ENCODE data around the gene NGRN. TPM values are rescaled to one million over a fixed set of nuclear protein-coding genes. Genes with fewer than 3 reads are reported as not detected.
A peak's percentile ranks its signal among the peaks of the same experiment; 100 is the strongest.
"Not testable (repeated sequence)": the region's sequence is repeated elsewhere in the genome, so short reads cannot be mapped to it uniquely, and the experiment has no call there.

The NGRN gene
- total RNA-seq, 2 experiments from 2014 or later: 28.5 to 30.0 TPM

GRCh38 chr15:90294159-90294558 is 28.7 kb downstream of the NGRN start:
- no peak overlapping the region for H3K27ac Mint-ChIP-seq
- H3K4me1 Mint-ChIP-seq: peaks cover 13% of the 10 kb centered on the region
- no peak overlapping the region for H3K4me3 Mint-ChIP-seq
- no peak for DNase-seq
- CTCF ChIA-PET: interaction anchor here (0.7 to 3.9 kb wide), 16 partner anchors 7 to 639 kb away, joined by 3 to 23 read pairs (median 4); partner anchors contain the start of gene HDDC3
- POLR2A ChIA-PET: no interaction called here
- no peaks in the 10 kb centered on the region for H3K36me3 Mint-ChIP-seq (ENCODE audit: low read depth)
- H3K9me3 Mint-ChIP-seq: no peaks in the 10 kb centered on the region
- H3K27me3 Mint-ChIP-seq: peaks cover 18% of the 10 kb centered on the region

- no peak for DNase-seq
- CTCF ChIA-PET: interaction anchor here (0.5 to 2.1 kb wide), 4 partner anchors 10 to 637 kb away, joined by 3 to 6 read pairs (median 4); partner anchors contain the start of gene HDDC3
- Mint-ChIP-seq H3K27ac (no peak overlapping the region), H3K27me3 (peaks cover 18% of the 10 kb centered on the region), H3K9me3 (no peaks in the 10 kb centered on the region), H3K4me3 (no peak overlapping the region), H3K36me3 (ENCODE audit: low read depth) (no peaks in the 10 kb centered on the region), H3K4me1 (peaks cover 13% of the 10 kb centered on the region)
- POLR2A ChIA-PET: no interaction called here
Observed at GRCh38 chr15:90294601-90295269, 29.3 kb downstream of the NGRN start.

GRCh38 chr15:90295270-90295648 is 29.8 kb downstream of the NGRN start:
- H3K9me3 Mint-ChIP-seq: no peaks in the 10 kb centered on the region
- POLR2A ChIA-PET: no interaction called here
- H3K4me3 Mint-ChIP-seq: no peak overlapping the region

GRCh38 chr15:90296316-90296884 is 30.9 kb downstream of the NGRN start:
- H3K36me3 Mint-ChIP-seq (ENCODE audit: low read depth); H3K27ac Mint-ChIP-seq; DNase-seq; H3K9me3 Mint-ChIP-seq; H3K4me3 Mint-ChIP-seq; POLR2A ChIA-PET: not testable (repeated sequence)
- CTCF ChIA-PET: interaction anchor here (0.6 to 2.1 kb wide), 4 partner anchors 8 to 620 kb away, joined by 3 to 6 read pairs (median 4); no protein-coding TSS in a partner anchor
- Mint-ChIP-seq H3K4me1 (peaks cover 16% of the 10 kb centered on the region), H3K27me3 (peaks cover 16% of the 10 kb centered on the region)

More at GRCh38 chr15:90295270-90295648, 29.8 kb downstream of the NGRN start:
- Mint-ChIP-seq H3K36me3 (ENCODE audit: low read depth) (no peaks in the 10 kb centered on the region), H3K27me3 (peaks cover 16% of the 10 kb centered on the region), H3K4me1 (peaks cover 13% of the 10 kb centered on the region), H3K27ac (no peak overlapping the region)
- DNase-seq: no peak
- CTCF ChIA-PET: interaction anchor here (0.5 to 2.1 kb wide), 4 partner anchors 9 to 168 kb away, joined by 3 to 6 read pairs (median 4); no protein-coding TSS in a partner anchor

DNA sequence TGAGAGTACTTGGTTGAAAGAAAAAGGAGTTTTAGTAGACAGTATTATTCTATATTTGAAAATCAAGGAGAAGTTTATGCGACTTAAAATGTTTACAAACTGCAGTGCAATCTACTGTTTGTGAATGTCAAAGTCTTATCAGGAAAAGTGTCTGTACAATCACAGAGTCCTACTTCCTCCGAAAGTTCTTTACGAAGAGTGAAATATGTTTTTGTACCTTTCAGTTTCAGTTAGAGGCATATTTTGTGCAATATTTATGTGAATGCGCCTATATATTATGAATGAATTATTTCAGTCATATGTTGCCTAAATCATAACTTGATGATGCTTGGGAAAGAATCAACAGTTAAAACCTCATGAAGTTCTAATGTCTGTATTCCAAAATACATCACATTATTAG is 31.5 kb downstream of the NGRN start:
- Mint-ChIP-seq H3K4me3 (no peak overlapping the region), H3K27ac (no peak overlapping the region), H3K4me1 (peaks cover 18% of the 10 kb centered on the region), H3K9me3 (no peaks in the 10 kb centered on the region), H3K36me3 (ENCODE audit: low read depth) (no peaks in the 10 kb centered on the region), H3K27me3 (peaks cover 16% of the 10 kb centered on the region)
- ChIA-PET POLR2A (no interaction called here), CTCF (interaction anchor here (0.6 to 2.1 kb wide), 3 partner anchors 8 to 621 kb away, joined by 3 to 5 read pairs (median 3); no protein-coding TSS in a partner anchor)
- no peak for DNase-seq

DNA sequence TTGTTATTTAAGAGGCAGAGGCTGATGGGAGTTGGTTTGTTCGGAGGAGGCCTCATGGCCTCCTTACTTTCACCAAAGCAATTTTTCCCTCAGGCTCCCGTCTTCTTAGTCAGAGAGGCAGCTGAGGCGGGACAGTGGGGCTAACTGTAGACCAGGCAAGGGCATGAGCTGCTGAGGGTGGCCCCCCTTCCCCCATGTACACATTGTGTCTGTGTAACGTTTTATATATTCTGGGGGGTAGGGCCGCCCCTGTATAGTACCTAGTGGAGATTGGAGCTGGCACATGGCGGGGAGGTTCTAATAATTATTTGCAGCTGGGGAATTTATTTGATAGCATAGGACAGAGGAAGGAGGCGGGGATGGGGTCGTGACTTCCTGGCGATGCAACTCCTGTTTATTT is 35.1 kb downstream of the NGRN start:
- peaks cover 18% of the 10 kb centered on the region for H3K4me1 Mint-ChIP-seq
- H3K4me3 Mint-ChIP-seq: no peak overlapping the region
- POLR2A ChIA-PET: no interaction called here
- DNase-seq: no peak
- no peak overlapping the region for H3K27ac Mint-ChIP-seq
- CTCF ChIA-PET: interaction anchor here (0.6 to 3.9 kb wide), 9 partner anchors 8 to 200 kb away, joined by 3 to 23 read pairs (median 4); partner anchors contain the start of genes CIB1, GDPGP1 and TTLL13
- H3K9me3 Mint-ChIP-seq: no peaks in the 10 kb centered on the region
- H3K27me3 Mint-ChIP-seq: peaks cover 12% of the 10 kb centered on the region
- H3K36me3 Mint-ChIP-seq (ENCODE audit: low read depth): no peaks in the 10 kb centered on the region

DNA sequence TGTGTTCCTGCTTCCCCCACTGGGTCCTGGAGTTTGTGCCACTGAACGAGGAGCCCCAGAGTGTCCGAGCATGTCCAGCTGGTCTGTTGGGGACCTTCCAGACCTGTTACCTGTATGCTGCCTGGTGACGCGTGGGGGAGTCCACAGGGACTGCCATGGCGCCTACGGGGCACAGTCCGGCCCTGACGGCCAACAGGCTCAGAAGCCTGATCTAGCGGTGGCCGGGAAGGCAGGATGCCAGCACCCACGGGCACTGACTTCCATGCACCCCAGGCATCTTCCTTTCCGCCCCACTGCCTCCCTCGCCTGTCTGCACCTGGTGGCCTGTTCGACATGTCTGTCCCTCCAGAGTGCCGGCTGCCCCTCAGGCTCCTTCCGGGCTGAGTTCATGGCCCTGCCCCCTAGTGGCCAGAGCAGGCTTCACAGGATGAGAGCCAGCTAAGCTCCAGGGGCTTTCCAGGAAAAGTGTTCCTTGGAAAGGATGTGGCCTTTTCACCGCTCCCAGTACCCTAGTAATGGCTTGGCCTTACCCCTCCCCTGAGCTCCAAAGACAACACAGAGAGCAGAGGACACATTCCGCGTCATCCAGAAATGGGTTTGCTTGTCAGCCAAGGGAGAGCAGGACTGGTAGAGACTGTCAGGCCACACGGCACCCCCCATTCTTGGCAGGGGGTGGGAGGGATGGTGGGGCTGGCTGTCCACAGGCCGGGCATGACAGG is 35.7 kb downstream of the NGRN start:
- Mint-ChIP-seq H3K27ac (no peak overlapping the region), H3K4me3 (no peak overlapping the region), H3K4me1 (peaks cover 24% of the 10 kb centered on the region), H3K27me3 (peaks cover 8% of the 10 kb centered on the region), H3K36me3 (ENCODE audit: low read depth) (no peaks in the 10 kb centered on the region), H3K9me3 (no peaks in the 10 kb centered on the region)
- CTCF ChIA-PET: interaction anchor here (0.6 to 3.9 kb wide), 16 partner anchors 9 to 726 kb away, joined by 3 to 23 read pairs (median 3); partner anchors contain the start of genes CIB1, GDPGP1 and TTLL13
- DNase-seq: peak; percentile 64
- POLR2A ChIA-PET: no interaction called here

DNA sequence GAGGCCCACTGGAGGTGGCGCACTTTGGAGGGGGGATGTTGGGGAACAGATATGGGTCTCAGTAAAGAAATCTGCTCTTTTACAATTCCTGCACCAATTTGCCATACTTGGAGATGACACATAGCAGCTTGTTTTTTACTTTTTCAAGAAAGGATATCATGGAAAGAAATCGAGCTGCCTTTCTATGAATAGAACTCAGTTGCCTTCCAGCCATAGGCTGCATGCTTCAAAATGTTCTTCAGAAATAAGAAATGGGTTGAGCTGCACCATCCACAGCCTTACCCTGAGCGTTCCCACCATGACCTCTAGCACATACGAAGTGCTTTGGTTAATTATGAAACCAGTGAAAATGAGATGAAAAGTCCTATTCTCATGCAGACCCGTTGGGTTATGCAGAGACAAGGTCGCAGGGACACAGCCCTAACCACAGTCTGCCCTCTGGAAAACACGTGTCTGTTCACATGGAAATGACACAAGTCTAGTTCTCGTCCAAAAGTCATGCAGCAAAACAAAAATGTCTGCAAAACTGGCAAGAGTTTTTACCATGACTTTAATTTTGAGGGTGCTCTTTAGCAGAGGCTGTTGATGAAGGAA is 36.3 kb downstream of the NGRN start:
- H3K27me3 Mint-ChIP-seq: peaks cover 6% of the 10 kb centered on the region
- no peaks in the 10 kb centered on the region for H3K36me3 Mint-ChIP-seq (ENCODE audit: low read depth)
- H3K4me3 Mint-ChIP-seq: no peak overlapping the region
- no peaks in the 10 kb centered on the region for H3K9me3 Mint-ChIP-seq
- peaks cover 30% of the 10 kb centered on the region for H3K4me1 Mint-ChIP-seq
- POLR2A ChIA-PET: no interaction called here
- no peak for DNase-seq
- CTCF ChIA-PET: interaction anchor here (0.6 to 3.9 kb wide), 14 partner anchors 10 to 725 kb away, joined by 3 to 23 read pairs (median 4); partner anchors contain the start of genes CIB1, GDPGP1, HDDC3 and TTLL13
- no peak overlapping the region for H3K27ac Mint-ChIP-seq

DNA sequence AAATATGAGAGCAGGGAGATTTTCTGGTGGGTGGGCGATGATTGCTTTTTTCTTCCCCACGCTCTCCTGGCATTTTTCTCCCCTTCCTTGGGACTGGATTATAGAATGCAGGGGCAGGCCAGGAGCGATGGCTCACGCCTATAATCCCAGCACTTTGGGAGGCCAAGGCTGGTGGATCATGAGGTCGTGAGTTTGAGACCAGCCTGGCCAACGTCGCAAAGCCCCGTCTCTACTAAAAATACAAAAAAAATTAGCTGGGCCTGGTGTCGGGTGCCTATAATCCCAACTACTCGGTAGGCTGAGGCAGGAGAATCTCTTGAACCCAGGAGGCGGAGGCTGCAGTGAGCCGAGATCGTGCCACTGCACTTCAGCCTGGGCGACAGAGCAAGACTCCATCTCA is 39.9 kb downstream of the NGRN start:
- H3K36me3 Mint-ChIP-seq (ENCODE audit: low read depth); POLR2A ChIA-PET; H3K4me3 Mint-ChIP-seq; H3K27ac Mint-ChIP-seq; H3K27me3 Mint-ChIP-seq; H3K9me3 Mint-ChIP-seq; DNase-seq: not testable (repeated sequence)
- CTCF ChIA-PET: interaction anchor here (0.7 to 3.2 kb wide), 7 partner anchors 10 to 57 kb away, joined by 3 to 17 read pairs (median 5); no protein-coding TSS in a partner anchor
- H3K4me1 Mint-ChIP-seq: peaks cover 40% of the 10 kb centered on the region

DNA sequence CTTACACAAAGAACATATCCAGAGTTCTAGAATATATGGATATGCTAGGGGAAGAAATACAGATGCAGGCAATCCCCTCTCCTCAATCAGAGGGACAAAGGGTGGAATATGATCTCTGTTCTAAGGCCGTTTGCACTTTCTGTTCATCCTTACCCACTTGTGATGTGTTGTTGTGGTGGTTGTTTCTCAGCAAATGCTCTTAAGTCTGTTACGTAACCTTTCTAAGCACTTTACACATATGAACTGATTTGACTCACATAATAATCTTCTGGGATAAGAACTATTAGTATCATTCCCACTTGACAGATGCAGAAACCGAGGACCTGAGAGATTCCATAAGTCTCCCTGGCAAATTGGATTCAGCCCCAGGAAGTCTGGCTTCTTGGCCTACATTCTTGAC is 40.5 kb downstream of the NGRN start:
- Mint-ChIP-seq H3K4me1 (peaks cover 38% of the 10 kb centered on the region), H3K4me3 (peak overlapping the region; percentile 14), H3K27ac (peak overlapping the region; percentile 80), H3K27me3 (no peaks in the 10 kb centered on the region), H3K36me3 (ENCODE audit: low read depth) (no peaks in the 10 kb centered on the region), H3K9me3 (no peaks in the 10 kb centered on the region)
- no peak for DNase-seq
- ChIA-PET POLR2A (interaction anchor here (0.5 to 0.6 kb wide), 2 partner anchors 18 to 119 kb away, joined by 4 to 6 read pairs; no protein-coding TSS in a partner anchor), CTCF (interaction anchor here (0.6 to 3.2 kb wide), 7 partner anchors 9 to 342 kb away, joined by 3 to 17 read pairs (median 4); no protein-coding TSS in a partner anchor)

GRCh38 chr15:90306560-90306959 is 41.1 kb downstream of the NGRN start:
- peak; percentile 44 for DNase-seq
- ChIA-PET POLR2A (interaction anchor here (0.5 to 0.6 kb wide), 2 partner anchors 19 to 118 kb away, joined by 4 to 6 read pairs; no protein-coding TSS in a partner anchor), CTCF (interaction anchor here (0.6 to 3.2 kb wide), 10 partner anchors 8 to 341 kb away, joined by 3 to 17 read pairs (median 3); no protein-coding TSS in a partner anchor)
- Mint-ChIP-seq H3K4me3 (peak overlapping the region; percentile 14), H3K36me3 (ENCODE audit: low read depth) (no peaks in the 10 kb centered on the region), H3K9me3 (no peaks in the 10 kb centered on the region), H3K27me3 (peaks cover 3% of the 10 kb centered on the region), H3K4me1 (peaks cover 34% of the 10 kb centered on the region), H3K27ac (peak overlapping the region; percentile 80)

- H3K27me3 Mint-ChIP-seq: peaks cover 12% of the 10 kb centered on the region
- H3K27ac Mint-ChIP-seq: no peak overlapping the region
- POLR2A ChIA-PET: interaction anchor here (0.6 kb wide), 1 partner anchor 163 kb away, joined by 4 read pairs; no protein-coding TSS in a partner anchor
- H3K4me1 Mint-ChIP-seq: peaks cover 28% of the 10 kb centered on the region
- no peaks in the 10 kb centered on the region for H3K9me3 Mint-ChIP-seq
- CTCF ChIA-PET: interaction anchor here (0.8 to 3.2 kb wide), 4 partner anchors 10 to 100 kb away, joined by 3 to 17 read pairs (median 4); no protein-coding TSS in a partner anchor
- DNase-seq: no peak
- H3K4me3 Mint-ChIP-seq: no peak overlapping the region
- no peaks in the 10 kb centered on the region for H3K36me3 Mint-ChIP-seq (ENCODE audit: low read depth)
Observed at GRCh38 chr15:90307661-90308060, 42.2 kb downstream of the NGRN start.
